22Rv1 (cell line): ENCODE measurements around the gene PANK4.

ENCODE experiments used
- H3K27ac ChIP-seq: fragments of 450-650 bp; 2 replicates; pipeline ENCODE4 v1.5.1; 2017
- CTCF ChIP-seq: fragments of 450-650 bp; IDR thresholded peaks from 2 replicates; pipeline ENCODE4 v1.5.1; 2017; ENCODE audit warnings: mild to moderate bottlenecking
- ZFX ChIP-seq: fragments of 450-650 bp; IDR thresholded peaks from 2 replicates; pipeline ENCODE4 v1.6.1; 2017; ENCODE audit warnings: antibody characterized with exemption, borderline replicate concordance

Gene PANK4

GRCh38 chr1:2499260-2499659 is 27.1 kb downstream of the PANK4 start:
- no peak for TF ChIP-seq ZFX
- no peak for TF ChIP-seq CTCF
- H3K27ac ChIP-seq = no peak overlapping the region

- TF ChIP-seq CTCF = no peak
- H3K27ac ChIP-seq = no peak overlapping the region
Observed at GRCh38 chr1:2498648-2499047, 27.7 kb downstream of the PANK4 start.

GRCh38 chr1:2497891-2498290 is 28.5 kb downstream of the PANK4 start:
- no peak overlapping the region for H3K27ac ChIP-seq
- no peak for TF ChIP-seq CTCF

- TF ChIP-seq ZFX (no peak), CTCF (no peak)
- H3K27ac ChIP-seq = no peak overlapping the region
Observed at GRCh38 chr1:2496746-2497145, 29.6 kb downstream of the PANK4 start.

- H3K27ac ChIP-seq = no peak overlapping the region
- TF ChIP-seq CTCF = no peak
- TF ChIP-seq ZFX = no peak
Observed at GRCh38 chr1:2496087-2496622, 30.2 kb downstream of the PANK4 start.

GRCh38 chr1:2495546-2495945 is 30.9 kb downstream of the PANK4 start:
- TF ChIP-seq ZFX (no peak), CTCF (no peak)
- no peak overlapping the region for H3K27ac ChIP-seq

GRCh38 chr1:2495026-2495425 is 31.4 kb downstream of the PANK4 start:
- TF ChIP-seq ZFX = no peak
- no peak for TF ChIP-seq CTCF
- H3K27ac ChIP-seq = no peak overlapping the region
